ENCODE results near the gene ZBTB43.
"Not testable (repeated sequence)": the region's sequence is repeated elsewhere in the genome, so short reads cannot be mapped to it uniquely, and the experiment has no call there.

ZBTB43 gene

DNA sequence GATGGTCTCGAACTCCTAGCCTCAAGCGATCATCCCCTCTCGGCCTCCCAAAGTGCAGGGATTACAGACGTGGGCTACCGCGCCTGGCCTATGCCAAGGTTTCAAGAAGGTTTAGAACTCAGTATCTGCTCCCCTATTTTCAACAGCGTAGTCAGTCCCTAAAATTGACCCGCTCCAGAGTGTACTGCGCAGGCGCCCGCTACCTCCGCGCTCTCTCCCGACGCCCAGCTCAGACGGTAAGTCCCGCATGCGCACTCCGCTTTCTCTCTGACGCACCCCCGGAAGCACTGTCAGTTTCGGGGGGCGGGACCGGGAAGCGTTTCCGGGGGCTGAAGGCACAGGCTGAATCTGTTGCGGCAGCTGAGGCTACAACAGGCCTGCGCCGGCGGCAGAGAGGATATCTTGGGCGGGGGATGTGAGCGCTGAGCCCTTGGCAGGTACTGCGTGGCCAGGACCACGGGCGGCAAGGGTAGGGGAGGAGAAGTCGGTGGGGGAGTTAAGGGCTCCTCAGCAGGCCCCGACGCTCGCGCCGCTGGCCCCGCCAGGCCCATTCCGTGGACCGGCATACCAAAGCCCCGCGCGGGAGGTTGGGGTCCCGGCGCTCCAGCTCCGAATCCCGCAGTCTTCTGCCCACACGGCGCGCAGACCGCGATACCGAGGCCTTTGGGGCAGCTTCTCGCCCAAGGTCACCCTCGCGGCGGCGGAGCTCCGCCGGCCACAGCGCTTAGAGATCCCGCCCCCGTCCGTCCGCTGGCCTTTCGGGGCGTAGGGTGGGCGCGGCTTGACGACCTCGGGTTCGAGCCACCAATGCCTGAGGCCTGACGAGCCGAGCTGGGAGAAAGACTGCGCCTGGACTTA lies at the start of gene ZBTB43:
Gene ZBTB43 (plus strand): TSS at position 345 of the 858 bp plus-strand sequence. CDS start 27,470 bp downstream, outside the sequence.
- DNase-seq, result peak; percentile 98

- no peak for DNase-seq
Observed at GRCh38 chr9:126755317-126755875, 49.4 kb upstream of the ZBTB43 start.

DNA sequence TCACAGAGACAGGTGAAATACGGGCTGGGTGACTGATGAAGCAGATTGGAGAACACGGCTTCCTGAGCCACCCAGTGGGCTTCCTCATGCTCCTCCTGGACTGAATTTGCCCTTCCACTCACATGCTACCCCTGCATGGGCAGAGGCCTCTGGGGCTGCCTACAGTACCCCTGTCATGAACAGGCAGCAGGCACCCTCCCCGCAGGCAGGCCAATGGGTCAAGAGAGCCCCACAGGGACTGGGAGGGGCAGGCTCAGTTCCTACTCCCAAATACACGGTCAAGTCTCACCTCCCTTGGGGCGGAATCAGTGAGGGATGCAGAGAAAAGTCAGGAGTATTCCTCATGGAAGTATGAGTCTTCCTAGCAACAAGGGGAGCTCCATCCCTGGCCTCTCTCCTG lies 48.6 kb upstream of the ZBTB43 start:
- DNase-seq, result no peak

DNA sequence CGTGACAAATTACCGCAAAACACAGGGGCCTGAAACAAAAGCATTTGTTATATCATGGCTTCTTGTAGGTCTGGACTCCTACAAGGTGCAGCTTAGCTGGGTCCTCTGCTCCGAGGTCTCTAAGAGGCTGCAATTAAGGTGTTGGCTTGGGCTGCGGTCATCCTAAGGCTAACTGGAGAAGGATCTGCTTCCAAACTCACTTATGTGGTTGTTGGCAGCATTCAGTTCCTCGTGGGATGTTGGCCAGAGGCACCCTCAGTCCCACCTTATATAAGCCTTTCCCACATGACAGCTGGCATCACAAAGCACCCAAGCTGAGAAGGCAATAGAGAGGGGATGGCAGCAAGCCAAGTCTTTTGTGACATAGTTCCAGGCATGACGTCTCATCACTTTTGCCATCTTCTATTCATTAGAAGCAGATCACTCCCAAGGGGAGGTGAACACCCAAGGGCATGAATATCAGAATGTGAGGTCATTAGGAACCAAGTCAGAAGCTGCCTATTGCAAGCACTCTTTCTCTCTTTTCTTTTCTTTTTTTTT lies 47.9 kb upstream of the ZBTB43 start:
- no peak for DNase-seq

DNA sequence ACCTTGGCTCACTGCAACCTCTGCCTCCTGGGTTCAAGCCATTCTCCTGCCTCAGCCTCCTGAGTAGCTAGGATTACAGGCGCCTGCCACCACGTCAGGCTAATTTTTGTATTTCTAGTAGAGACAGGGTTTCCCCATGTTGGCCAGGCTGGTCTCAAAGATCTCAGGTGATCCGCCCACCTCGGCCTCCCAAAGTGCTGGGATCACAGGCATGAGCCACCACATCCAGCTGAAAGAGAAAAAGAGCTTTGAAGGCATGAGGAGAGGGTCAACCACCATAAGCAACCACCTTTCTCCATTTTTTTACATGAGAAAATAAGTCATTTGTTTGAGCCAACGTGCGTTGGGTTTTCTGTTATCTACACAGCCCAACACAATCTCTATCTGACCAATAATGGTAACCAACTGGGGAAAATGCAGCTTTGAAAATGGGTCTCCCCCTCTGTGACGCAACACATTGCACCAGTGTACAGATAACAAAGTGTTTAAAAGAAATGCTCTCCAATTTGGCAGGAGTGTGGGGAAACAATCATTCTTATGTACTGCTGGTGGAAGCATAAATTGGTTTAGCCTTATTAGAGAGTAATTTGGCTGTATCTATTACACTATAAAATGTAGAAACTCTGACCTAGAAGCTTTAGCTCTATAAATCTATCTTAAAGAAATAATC lies 45.8 kb upstream of the ZBTB43 start:
- no peak for DNase-seq

DNA sequence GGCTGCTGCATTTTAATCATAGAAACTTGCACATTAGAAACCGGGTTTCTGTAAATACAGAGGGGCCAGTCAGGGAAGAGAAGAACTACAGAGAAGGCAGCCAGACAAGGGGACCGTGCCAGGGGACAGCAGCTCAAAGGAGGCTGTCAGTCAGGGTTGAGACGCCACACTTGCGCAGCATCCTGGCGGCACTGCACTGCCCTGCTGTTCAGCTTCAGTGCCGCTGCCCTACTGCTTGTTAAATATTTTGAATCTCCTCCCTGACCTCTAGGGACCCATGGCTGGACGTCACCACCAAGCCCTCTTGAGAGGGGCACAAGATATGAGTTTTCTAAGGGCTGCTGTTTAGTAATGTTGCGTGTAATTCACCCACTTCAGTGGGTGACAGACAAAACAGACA lies 43.6 kb upstream of the ZBTB43 start:
- DNase-seq, result no peak

DNA sequence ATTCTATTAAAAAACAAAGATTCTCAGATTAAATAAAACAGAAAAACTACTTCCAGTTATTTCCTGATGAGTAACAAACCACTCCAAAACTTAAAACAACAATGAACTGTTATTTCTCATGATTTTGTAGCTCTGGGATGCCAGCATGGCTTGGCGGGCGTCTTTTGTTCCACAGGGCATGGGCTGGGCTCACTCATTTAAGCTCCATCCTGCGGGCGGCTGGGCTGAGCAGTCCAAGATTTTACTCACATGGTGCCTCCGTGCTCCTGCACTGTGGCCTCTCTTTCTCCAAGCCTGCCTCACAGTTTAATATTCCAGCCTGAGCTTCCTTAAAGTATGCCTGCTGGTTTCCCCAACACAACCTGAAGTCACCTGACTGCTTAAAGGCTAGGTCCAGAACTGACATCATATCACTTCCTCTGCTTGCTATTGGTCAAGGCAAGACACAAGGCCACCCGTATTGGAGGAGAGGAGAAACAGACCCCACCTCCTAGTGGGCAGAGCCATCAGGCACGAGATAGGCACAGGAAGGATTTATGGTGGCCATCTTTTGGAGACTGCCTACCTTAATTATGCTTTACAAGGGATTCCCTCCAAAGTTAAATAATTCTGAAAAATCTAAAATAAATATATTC lies 41.6 kb upstream of the ZBTB43 start:
- DNase-seq, result no peak

GRCh38 chr9:126773004-126773607 lies 31.7 kb upstream of the ZBTB43 start:
- no peak for DNase-seq

GRCh38 chr9:126775926-126776325 lies 28.9 kb upstream of the ZBTB43 start:
- DNase-seq, result no peak

- DNase-seq, result no peak
Observed at GRCh38 chr9:126777733-126778132, 27.1 kb upstream of the ZBTB43 start.

GRCh38 chr9:126778141-126778540 lies 26.7 kb upstream of the ZBTB43 start:
- DNase-seq, result no peak

DNA sequence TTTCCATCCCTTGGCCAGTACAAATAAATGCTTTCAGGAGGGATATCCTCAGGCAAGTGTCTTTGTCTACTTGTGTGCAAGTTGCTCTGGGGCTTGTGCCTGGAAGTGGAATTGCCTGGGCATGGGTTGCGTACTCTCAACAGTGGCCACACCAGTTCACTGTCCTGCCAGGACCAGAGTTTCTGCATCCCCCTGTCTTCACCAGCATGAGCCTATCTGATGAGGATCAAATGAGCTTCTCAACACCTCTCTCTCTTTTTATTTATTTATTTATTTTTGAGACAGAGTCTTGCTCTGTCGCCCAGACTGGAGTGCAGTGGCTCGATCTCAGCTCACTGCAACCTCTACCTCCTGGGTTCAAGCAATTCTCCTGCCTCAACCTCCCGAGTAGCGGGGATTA lies 26.1 kb upstream of the ZBTB43 start:
- DNase-seq, result not testable (repeated sequence)

- DNase-seq, result peak; percentile 83
Observed at GRCh38 chr9:126781186-126782052, 23.4 kb upstream of the ZBTB43 start.

GRCh38 chr9:126782053-126782388 lies 22.8 kb upstream of the ZBTB43 start:
- no peak for DNase-seq

- no peak for DNase-seq
Observed at GRCh38 chr9:126783949-126784348, 20.9 kb upstream of the ZBTB43 start.

GRCh38 chr9:126784401-126784800 lies 20.4 kb upstream of the ZBTB43 start:
- no peak for DNase-seq

GRCh38 chr9:126784841-126785240 lies 20.0 kb upstream of the ZBTB43 start:
- DNase-seq, result not testable (repeated sequence)

GRCh38 chr9:126788046-126788445 lies 16.8 kb upstream of the ZBTB43 start:
- DNase-seq, result no peak

- no peak for DNase-seq
Observed at GRCh38 chr9:126788634-126789349, 16.0 kb upstream of the ZBTB43 start.

DNA sequence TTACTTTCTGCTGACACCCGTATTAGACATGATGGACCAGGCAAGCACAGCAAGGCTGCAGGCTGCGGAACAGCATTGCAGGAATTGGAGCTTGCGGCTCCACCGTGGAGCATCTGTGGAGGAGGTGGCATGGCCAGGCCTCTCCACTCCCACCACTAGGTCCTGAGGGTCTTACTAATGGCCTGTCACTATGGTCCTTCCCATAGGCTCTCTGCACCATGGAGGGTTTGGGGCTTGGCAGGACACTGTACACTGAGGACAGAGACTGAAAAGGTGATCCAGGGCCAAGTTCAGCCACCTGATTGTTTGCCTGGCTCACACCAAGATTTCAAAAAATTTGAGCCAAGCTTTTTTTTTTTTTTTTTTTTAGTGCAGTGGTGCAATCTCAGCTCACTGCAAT lies 14.3 kb upstream of the ZBTB43 start:
- no peak for DNase-seq

All from activated T-cell treated with anti-CD3 and anti-CD28 coated beads for 4 hours (primary cell).